Measurements from ENCODE around the gene TTC8. TPM values are rescaled to one million over a fixed set of nuclear protein-coding genes. Genes with fewer than 3 reads are reported as not detected.

Gene TTC8
- polyA plus RNA-seq, 1 of the 3 experiments (the other 2 are of a cell fraction) = 51.6 TPM

GRCh38 chr14:88802596-88802995, 21.9 kb upstream of the TTC8 start:
- H3K27me3 ChIP-seq (ENCODE audit: insufficient read depth) = no peaks in the 10 kb centered on the region
- H3K4me3 ChIP-seq (ENCODE audit: low read depth in 2 of 2, low read length in 1 of 2) = no peak overlapping the region
- no peaks in the 10 kb centered on the region for H3F3A ChIP-seq (replicated peaks; ENCODE audit: insufficient read depth)
- ChIA-PET POLR2A (no interaction called here), CTCF (no interaction called here)
- WGBS (ENCODE audit: low lambda C conversion rate) = 62% methylated on average over 3 of the region's 6 CpGs
- no peak overlapping the region for H3K4me2 ChIP-seq
- TF ChIP-seq RFX5 (IDR thresholded peaks at IDR 0.05; ENCODE audit: low read length) (no peak), PBX3 (IDR thresholded peaks at IDR 0.05) (no peak), FOXJ3 (CRISPR knock-in tag; IDR thresholded peaks at IDR 0.05) (no peak), RCOR1 (IDR thresholded peaks at IDR 0.05; ENCODE audit: low read length) (no peak), ELF1 (IDR thresholded peaks at IDR 0.05) (no peak), RAD21 (IDR thresholded peaks at IDR 0.05; ENCODE audit: low read length) (no peak), TEAD4 (IDR thresholded peaks at IDR 0.05; ENCODE audit: borderline replicate concordance, insufficient read depth) (no peak), GABPA (IDR thresholded peaks at IDR 0.05; ENCODE audit: low read depth) (no peak), EP300 (IDR thresholded peaks at IDR 0.05; ENCODE audit: borderline replicate concordance in 1 of 2, low read depth in 1 of 2, low read length in 1 of 2) (no peak), REST (IDR thresholded peaks at IDR 0.05; ENCODE audit: low read depth, low read length) (no peak), SIN3A (IDR thresholded peaks at IDR 0.05; ENCODE audit: borderline replicate concordance, low read depth, low read length) (no peak)
- TF ChIP-seq, protein P1, sequence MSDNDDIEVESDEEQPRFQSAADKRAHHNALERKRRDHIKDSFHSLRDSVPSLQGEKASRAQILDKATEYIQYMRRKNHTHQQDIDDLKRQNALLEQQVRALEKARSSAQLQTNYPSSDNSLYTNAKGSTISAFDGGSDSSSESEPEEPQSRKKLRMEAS (IDR thresholded peaks at IDR 0.05; ENCODE audit: low read depth) = no peak
- H3K36me3 ChIP-seq (replicated peaks in 1 of 2; ENCODE audit: control insufficient read depth in 1 of 2, insufficient read depth in 2 of 2, low read length in 1 of 2) = no peaks in the 10 kb centered on the region
- H4K20me1 ChIP-seq (ENCODE audit: insufficient read depth) = no peaks in the 10 kb centered on the region
- H3K9me3 ChIP-seq = no peaks in the 10 kb centered on the region
- DNase-seq = no peak
- no peak overlapping the region for H2AFZ ChIP-seq (ENCODE audit: low read depth)
- H3K9me2 ChIP-seq = no peaks in the 10 kb centered on the region
- no peak overlapping the region for H3K27ac ChIP-seq (ENCODE audit: low read depth in 2 of 2, low read length in 1 of 2)
- H3K9ac ChIP-seq = no peak overlapping the region
- H3K4me1 ChIP-seq (ENCODE audit: control insufficient read depth in 1 of 2, insufficient read depth in 2 of 2, low read depth in 1 of 2, low read length in 1 of 2) = no peaks in the 10 kb centered on the region
- no peaks in the 10 kb centered on the region for H3K79me2 ChIP-seq (ENCODE audit: insufficient read depth)

DNA sequence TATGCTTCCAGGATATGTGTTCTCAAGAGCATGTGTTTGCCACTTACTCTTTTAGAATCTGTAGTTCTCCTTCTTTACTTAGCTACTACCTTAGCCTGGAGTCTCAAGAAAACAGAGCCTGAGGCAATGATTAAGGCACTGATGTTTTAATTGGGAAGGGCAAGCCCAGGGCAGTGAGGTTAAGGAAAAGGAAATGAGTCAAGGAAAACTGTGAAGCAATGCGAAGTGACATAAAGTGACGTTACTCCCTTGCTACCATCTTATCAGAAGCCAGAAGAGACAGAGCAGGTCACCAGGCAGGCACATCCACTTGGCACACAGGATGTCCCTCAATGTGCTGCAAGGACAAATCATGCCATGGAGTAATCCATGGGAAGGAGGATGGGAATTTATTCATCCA, 20.4 kb upstream of the TTC8 start:
- H3K27ac ChIP-seq (ENCODE audit: low read depth in 2 of 2, low read length in 1 of 2) = no peak overlapping the region
- no peaks in the 10 kb centered on the region for H3K9me3 ChIP-seq
- no peak overlapping the region for H3K9ac ChIP-seq
- no peaks in the 10 kb centered on the region for H3K79me2 ChIP-seq (ENCODE audit: insufficient read depth)
- H3K27me3 ChIP-seq (ENCODE audit: insufficient read depth) = no peaks in the 10 kb centered on the region
- H3K4me3 ChIP-seq (ENCODE audit: low read depth in 2 of 2, low read length in 1 of 2) = no peak overlapping the region; a peak in 1 of 4 replicates
- H3K36me3 ChIP-seq (replicated peaks in 1 of 2; ENCODE audit: control insufficient read depth in 1 of 2, insufficient read depth in 2 of 2, low read length in 1 of 2) = no peaks in the 10 kb centered on the region
- ChIA-PET POLR2A (no interaction called here), CTCF (interaction anchor here (1.0 kb wide), 1 partner anchor 70 kb away, joined by 3 read pairs; no protein-coding TSS in a partner anchor)
- H3F3A ChIP-seq (replicated peaks; ENCODE audit: insufficient read depth) = no peaks in the 10 kb centered on the region
- H3K4me1 ChIP-seq (ENCODE audit: control insufficient read depth in 1 of 2, insufficient read depth in 2 of 2, low read depth in 1 of 2, low read length in 1 of 2) = no peaks in the 10 kb centered on the region
- no peaks in the 10 kb centered on the region for H3K9me2 ChIP-seq
- H3K4me2 ChIP-seq = no peak overlapping the region
- H2AFZ ChIP-seq (ENCODE audit: low read depth) = no peak overlapping the region
- no peak for DNase-seq
- no peaks in the 10 kb centered on the region for H4K20me1 ChIP-seq (ENCODE audit: insufficient read depth)
- WGBS (ENCODE audit: low lambda C conversion rate) = 53% methylated on average over 2 of the region's 2 CpGs
- TF ChIP-seq YY1 (IDR thresholded peaks at IDR 0.05; ENCODE audit: low read depth) (no peak), FOXM1 (IDR thresholded peaks at IDR 0.05; ENCODE audit: low read depth) (no peak), CHD2 (IDR thresholded peaks at IDR 0.05; ENCODE audit: low read length, partially characterized antibody) (no peak), USF2 (IDR thresholded peaks at IDR 0.05; ENCODE audit: borderline replicate concordance, low read depth, low read length) (no peak), NRF1 (IDR thresholded peaks at IDR 0.05; ENCODE audit: low read depth, low read length) (no peak), GATA2 (CRISPR knock-in tag; IDR thresholded peaks at IDR 0.05) (no peak), TAF1 (IDR thresholded peaks at IDR 0.05; ENCODE audit: borderline replicate concordance, low read depth, low read length) (no peak), PBX3 (IDR thresholded peaks at IDR 0.05) (no peak), TCF12 (IDR thresholded peaks at IDR 0.05) (no peak)
- TF ChIP-seq, protein P2, sequence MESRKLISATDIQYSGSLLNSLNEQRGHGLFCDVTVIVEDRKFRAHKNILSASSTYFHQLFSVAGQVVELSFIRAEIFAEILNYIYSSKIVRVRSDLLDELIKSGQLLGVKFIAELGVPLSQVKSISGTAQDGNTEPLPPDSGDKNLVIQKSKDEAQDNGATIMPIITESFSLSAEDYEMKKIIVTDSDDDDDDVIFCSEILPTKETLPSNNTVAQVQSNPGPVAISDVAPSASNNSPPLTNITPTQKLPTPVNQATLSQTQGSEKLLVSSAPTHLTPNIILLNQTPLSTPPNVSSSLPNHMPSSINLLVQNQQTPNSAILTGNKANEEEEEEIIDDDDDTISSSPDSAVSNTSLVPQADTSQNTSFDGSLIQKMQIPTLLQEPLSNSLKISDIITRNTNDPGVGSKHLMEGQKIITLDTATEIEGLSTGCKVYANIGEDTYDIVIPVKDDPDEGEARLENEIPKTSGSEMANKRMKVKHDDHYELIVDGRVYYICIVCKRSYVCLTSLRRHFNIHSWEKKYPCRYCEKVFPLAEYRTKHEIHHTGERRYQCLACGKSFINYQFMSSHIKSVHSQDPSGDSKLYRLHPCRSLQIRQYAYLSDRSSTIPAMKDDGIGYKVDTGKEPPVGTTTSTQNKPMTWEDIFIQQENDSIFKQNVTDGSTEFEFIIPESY (IDR thresholded peaks at IDR 0.05; ENCODE audit: borderline replicate concordance, low read depth) = no peak

Measured in SK-N-SH (cell line).